Endothelial cell of hepatic sinusoid (primary cell): ENCODE measurements around the gene EOMES.

Experiments
- in situ Hi-C: cut with HindIII; loops from 2 replicates; pipeline ENCODE4 v1.10.0; 2017; ENCODE audit warnings: low sequenced_read_pairs

Gene EOMES

GRCh38 chr3:27686642-27687041, 35.5 kb downstream of the EOMES start:
- in situ Hi-C loops, result no loop called here

- in situ Hi-C loops, result no loop called here
These were observed 36.6 kb downstream of the EOMES start for GRCh38 chr3:27685474-27685873.

- in situ Hi-C loops, result no loop called here
These were observed 37.8 kb downstream of the EOMES start for GRCh38 chr3:27684302-27684701.

- in situ Hi-C loops, result no loop called here
These were observed 40.8 kb downstream of the EOMES start for GRCh38 chr3:27681249-27681748.

- in situ Hi-C loops, result no loop called here
These were observed 41.4 kb downstream of the EOMES start for GRCh38 chr3:27680517-27681246.

- in situ Hi-C loops, result no loop called here
These were observed 42.4 kb downstream of the EOMES start for GRCh38 chr3:27679691-27680090.

GRCh38 chr3:27678234-27678633, 43.9 kb downstream of the EOMES start:
- in situ Hi-C loops, result no loop called here

GRCh38 chr3:27677565-27677964, 44.6 kb downstream of the EOMES start:
- in situ Hi-C loops, result no loop called here

- in situ Hi-C loops, result no loop called here
These were observed 46.8 kb downstream of the EOMES start for GRCh38 chr3:27675287-27675686.

- in situ Hi-C loops, result no loop called here
These were observed 48.4 kb downstream of the EOMES start for GRCh38 chr3:27673701-27674100.

- in situ Hi-C loops, result no loop called here
These were observed 51.0 kb downstream of the EOMES start for GRCh38 chr3:27671101-27671500.

- in situ Hi-C loops, result no loop called here
These were observed 51.5 kb downstream of the EOMES start for GRCh38 chr3:27670619-27671018.

- in situ Hi-C loops, result loop anchor here (10.0 kb wide), 2 partner anchors 55 to 185 kb away; partner anchors contain the start of genes EOMES and SLC4A7
These were observed 52.5 kb downstream of the EOMES start for GRCh38 chr3:27669591-27669990.

GRCh38 chr3:27667751-27668150, 54.4 kb downstream of the EOMES start:
- in situ Hi-C loops, result loop anchor here (10.0 kb wide), 2 partner anchors 57 to 183 kb away; partner anchors contain the start of genes EOMES and SLC4A7

- in situ Hi-C loops, result loop anchor here (10.0 kb wide), 2 partner anchors 58 to 182 kb away; partner anchors contain the start of genes EOMES and SLC4A7
These were observed 55.4 kb downstream of the EOMES start for GRCh38 chr3:27666708-27667107.

GRCh38 chr3:27666272-27666671, 55.9 kb downstream of the EOMES start:
- in situ Hi-C loops, result loop anchor here (10.0 kb wide), 2 partner anchors 59 to 181 kb away; partner anchors contain the start of genes EOMES and SLC4A7
